ENCODE results near the gene PTPRT.

The PTPRT gene

DNA sequence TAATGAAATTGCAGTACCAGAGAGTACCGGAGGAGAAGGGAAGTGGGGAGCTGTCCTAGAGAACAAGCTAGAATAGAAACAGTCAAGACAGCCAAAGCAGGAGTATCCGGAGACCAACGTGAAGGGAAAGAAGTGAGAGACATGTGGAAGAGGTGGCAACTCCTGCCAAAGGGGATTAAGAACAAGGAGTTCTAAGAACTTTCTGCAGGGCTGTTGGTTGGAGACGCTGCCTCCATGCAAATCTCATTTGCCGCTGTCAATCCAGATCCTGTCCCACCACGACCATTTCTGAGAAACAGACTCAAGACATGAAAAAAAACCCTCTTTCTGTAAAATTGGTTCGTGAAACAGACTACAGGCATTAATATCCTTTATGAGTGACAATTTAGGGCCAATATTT is 595.7 kb downstream of the PTPRT start:
- Histone ChIP-seq H3K36me3 (no peaks in the 10 kb centered on the region), H3K4me3 (no peak overlapping the region), H3K27me3 (no peaks in the 10 kb centered on the region), H3K4me1 (no peaks in the 10 kb centered on the region), H3K9me3 (no peaks in the 10 kb centered on the region), H3K27ac (no peak overlapping the region)
- DNase-seq: no peak
- intact Hi-C loops (cut with DNase I; ENCODE audit: low total_unique reads): no loop called here
- TF ChIP-seq, protein P1, sequence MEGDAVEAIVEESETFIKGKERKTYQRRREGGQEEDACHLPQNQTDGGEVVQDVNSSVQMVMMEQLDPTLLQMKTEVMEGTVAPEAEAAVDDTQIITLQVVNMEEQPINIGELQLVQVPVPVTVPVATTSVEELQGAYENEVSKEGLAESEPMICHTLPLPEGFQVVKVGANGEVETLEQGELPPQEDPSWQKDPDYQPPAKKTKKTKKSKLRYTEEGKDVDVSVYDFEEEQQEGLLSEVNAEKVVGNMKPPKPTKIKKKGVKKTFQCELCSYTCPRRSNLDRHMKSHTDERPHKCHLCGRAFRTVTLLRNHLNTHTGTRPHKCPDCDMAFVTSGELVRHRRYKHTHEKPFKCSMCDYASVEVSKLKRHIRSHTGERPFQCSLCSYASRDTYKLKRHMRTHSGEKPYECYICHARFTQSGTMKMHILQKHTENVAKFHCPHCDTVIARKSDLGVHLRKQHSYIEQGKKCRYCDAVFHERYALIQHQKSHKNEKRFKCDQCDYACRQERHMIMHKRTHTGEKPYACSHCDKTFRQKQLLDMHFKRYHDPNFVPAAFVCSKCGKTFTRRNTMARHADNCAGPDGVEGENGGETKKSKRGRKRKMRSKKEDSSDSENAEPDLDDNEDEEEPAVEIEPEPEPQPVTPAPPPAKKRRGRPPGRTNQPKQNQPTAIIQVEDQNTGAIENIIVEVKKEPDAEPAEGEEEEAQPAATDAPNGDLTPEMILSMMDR (IDR thresholded peaks at IDR 0.05): no peak

- Histone ChIP-seq H3K27me3 (no peaks in the 10 kb centered on the region), H3K27ac (no peak overlapping the region), H3K4me1 (no peaks in the 10 kb centered on the region), H3K36me3 (no peaks in the 10 kb centered on the region), H3K4me3 (no peak overlapping the region), H3K9me3 (no peaks in the 10 kb centered on the region)
- TF ChIP-seq, protein P1 (IDR thresholded peaks at IDR 0.05): no peak
- intact Hi-C loops (cut with DNase I; ENCODE audit: low total_unique reads): no loop called here
- no peak for DNase-seq
Measured at GRCh38 chr20:42589976-42590639, 599.6 kb downstream of the PTPRT start.

DNA sequence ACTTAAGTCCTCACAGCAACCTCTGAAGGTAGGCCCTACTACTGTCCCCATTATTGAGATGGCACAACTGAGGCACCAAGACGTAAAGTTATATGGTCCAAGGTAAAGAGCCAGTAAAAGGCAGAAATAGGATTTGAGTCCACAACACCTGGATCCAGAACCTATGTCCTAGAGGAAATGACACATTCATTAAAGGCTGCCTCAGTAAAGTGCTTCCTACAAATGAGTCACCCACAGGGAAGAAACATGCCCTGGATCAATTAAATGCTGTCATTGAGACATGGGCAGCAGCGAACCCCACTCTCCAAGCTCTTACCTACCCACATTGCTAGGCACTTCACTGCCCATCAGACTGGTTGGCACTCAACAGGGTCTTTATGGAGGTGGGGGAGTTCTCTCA is 600.9 kb downstream of the PTPRT start:
- TF ChIP-seq, protein P1 (IDR thresholded peaks at IDR 0.05): no peak
- no peaks in the 10 kb centered on the region for H3K27me3 ChIP-seq
- no peak overlapping the region for H3K4me3 ChIP-seq
- no peaks in the 10 kb centered on the region for H3K36me3 ChIP-seq
- no peaks in the 10 kb centered on the region for H3K9me3 ChIP-seq
- no peak for DNase-seq
- no peaks in the 10 kb centered on the region for H3K4me1 ChIP-seq
- no peak overlapping the region for H3K27ac ChIP-seq
- intact Hi-C loops (cut with DNase I; ENCODE audit: low total_unique reads): no loop called here

DNA sequence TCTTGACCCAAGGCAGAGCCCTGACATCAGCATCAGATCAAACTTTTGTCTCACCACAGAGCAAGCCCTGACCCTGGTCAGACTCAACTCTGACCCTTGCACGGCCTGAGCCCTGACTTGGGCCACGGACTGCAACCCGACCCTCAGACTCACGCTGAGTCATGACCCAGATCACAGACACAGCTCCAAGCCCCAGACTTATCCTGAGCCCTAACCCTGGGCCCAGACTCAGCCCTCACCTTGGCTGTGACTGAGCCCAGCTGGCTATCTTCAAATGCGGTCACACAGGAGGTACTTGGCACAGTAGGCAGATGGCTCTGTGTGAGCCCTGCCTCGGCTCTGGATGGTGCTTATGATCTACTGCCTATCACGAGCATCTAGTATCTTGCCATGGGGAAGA is 602.3 kb downstream of the PTPRT start:
- Histone ChIP-seq H3K36me3 (no peaks in the 10 kb centered on the region), H3K27ac (no peak overlapping the region), H3K4me1 (no peaks in the 10 kb centered on the region), H3K9me3 (no peaks in the 10 kb centered on the region), H3K27me3 (no peaks in the 10 kb centered on the region), H3K4me3 (no peak overlapping the region)
- TF ChIP-seq, protein P1 (IDR thresholded peaks at IDR 0.05): no peak
- DNase-seq: no peak
- intact Hi-C loops (cut with DNase I; ENCODE audit: low total_unique reads): no loop called here

- H3K9me3 ChIP-seq: no peaks in the 10 kb centered on the region
- no peak for DNase-seq
- TF ChIP-seq, protein P1 (IDR thresholded peaks at IDR 0.05): no peak
- intact Hi-C loops (cut with DNase I; ENCODE audit: low total_unique reads): no loop called here
- no peaks in the 10 kb centered on the region for H3K36me3 ChIP-seq
- no peak overlapping the region for H3K4me3 ChIP-seq
- H3K27ac ChIP-seq: no peak overlapping the region
- H3K27me3 ChIP-seq: no peaks in the 10 kb centered on the region
- H3K4me1 ChIP-seq: no peaks in the 10 kb centered on the region
Measured at GRCh38 chr20:42581311-42581710, 608.4 kb downstream of the PTPRT start.

- Histone ChIP-seq H3K36me3 (no peaks in the 10 kb centered on the region), H3K27me3 (no peaks in the 10 kb centered on the region), H3K27ac (no peak overlapping the region), H3K4me3 (no peak overlapping the region), H3K9me3 (peaks cover 0 to 8% (median 0%) of the 10 kb centered on the region in 3 donors), H3K4me1 (no peaks in the 10 kb centered on the region)
- no peak for DNase-seq
- intact Hi-C loops (cut with DNase I; ENCODE audit: low total_unique reads): no loop called here
- TF ChIP-seq, protein P1 (IDR thresholded peaks at IDR 0.05): no peak
Measured at GRCh38 chr20:42576167-42576566, 613.5 kb downstream of the PTPRT start.
